ENCODE data around the gene CD79B.
A peak's percentile ranks its signal among the peaks of the same experiment; 100 is the strongest.

The CD79B gene

DNA sequence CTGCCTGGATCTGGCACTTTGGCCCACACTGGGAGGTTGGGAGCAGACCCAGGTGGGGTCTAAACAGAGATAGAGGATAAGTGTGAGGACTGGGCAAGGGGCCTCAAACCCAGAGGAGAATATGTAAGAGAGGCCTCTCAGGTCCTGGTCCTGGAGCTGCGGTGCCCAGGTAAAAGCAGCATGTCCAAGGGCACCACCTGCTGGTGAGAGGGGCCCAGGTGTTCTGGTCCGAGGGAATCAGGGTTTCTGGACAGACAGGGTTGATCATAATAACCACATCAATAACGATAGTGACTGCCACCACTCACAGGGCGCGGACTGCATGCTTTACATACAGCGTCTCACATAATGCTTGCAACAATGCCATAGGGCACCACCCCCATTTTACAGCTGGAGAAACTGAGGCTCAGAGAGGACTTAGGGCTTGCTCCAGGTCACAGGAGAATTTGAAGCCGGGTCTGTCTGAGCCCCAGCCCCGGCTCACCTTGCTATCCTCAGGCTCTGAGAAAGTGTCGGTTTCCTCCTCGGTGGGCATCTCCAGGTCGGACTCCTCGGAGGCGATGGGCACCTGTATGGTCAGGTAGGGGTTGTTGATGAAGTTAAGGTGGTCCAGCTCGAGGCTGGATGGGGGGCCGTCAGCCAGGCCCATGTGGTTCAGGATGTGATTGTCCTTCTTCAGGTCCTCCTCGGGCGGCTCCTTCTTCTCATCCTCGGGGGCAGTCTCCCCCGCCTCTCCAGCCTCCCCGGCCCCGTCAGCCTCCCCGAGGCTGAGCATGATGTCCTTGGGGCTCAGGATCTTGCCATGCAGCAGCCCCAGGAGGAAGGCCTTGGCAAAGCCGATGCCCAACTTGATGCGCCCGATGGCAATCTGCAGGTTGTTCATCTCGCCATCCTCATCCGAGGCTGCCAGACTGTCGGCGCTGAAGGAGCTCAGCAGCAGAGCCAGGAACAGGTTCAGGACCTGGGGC lies 19.1 kb upstream of the CD79B start:
- DNase-seq (ENCODE audit: low read depth), result no peak

DNA sequence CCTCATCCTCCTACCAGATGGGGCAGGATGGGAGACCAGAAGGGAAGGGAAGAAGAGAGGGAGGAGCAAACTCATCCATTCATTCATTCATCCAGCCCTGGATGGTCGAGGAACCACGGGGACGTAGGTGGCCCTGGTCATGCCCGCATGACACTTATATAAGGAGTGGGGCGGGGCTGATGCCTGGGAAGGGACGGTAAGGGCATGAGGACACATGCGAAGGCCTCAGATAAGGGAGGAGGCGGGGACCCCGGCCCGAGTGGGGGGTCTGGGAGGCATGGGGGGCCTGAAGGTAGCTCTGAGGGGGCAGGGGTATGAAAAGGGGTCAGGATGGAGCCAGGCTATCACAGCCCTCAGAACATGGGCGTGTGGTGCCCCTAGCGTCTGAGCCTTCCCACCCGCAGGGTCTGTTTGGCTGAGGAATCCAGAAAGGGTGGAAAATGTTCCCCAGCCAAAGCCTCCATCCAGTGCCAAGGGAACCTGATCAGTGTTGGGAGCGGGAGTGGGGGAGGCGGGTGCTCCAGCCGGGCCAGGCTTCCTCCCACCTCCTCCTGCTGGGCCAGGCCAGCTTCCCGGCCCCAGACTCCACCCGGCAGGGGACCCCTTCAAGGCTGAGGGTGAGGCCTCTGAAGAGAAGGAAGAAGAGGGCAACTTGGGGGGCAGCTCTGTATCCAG lies 17.6 kb upstream of the CD79B start:
- DNase-seq (ENCODE audit: low read depth), result no peak

DNA sequence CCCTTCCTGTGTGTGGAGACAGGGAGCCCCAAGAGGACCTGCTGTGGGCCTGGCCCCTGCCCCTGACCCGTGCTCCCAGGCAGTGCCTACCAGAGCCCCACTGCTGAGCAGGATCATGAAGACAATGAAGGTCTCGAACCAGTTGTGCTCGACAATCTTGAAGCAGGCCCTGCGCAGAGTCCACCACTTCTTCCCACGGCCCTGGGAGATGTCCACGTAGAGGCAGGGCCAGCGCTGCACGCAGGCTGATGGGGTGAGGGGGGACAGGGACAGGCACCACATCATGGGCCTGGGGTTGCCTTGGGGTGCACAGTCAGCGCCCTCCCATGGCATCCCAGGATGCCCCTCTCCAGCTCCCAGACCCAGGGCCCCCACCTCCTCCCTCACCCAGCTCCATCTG lies 16.4 kb upstream of the CD79B start:
- no peak for DNase-seq (ENCODE audit: low read depth)

DNA sequence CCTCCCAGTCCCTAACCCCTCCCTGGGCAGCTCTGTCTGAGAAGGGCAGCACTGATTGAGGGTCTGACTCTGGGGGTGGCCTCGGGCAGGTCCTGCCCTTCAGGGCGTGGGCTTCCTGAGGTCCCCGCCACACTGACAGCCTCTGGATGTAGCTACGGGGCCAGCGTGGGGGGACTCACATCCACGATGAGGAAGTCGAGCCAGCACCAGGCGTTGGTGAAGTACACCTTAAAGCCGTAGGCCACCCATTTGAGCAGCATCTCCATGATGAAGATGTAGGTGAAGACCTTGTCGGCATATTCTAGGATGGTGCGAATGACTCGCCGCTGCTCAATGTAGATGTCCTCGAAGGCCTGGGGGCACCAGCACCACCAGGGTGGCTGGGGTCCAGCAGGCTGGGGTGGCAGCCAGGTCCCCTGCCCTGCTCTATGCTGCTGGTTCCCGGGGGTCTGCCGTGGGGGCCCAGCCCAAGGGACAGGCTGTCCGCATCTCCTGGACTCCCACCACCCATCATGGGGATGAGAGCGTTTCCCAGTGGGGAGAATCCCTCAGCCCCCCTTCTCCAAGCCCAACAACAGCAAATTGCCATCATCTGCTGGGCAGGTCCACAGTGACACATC lies 15.7 kb upstream of the CD79B start:
- no peak for DNase-seq (ENCODE audit: low read depth)

DNA sequence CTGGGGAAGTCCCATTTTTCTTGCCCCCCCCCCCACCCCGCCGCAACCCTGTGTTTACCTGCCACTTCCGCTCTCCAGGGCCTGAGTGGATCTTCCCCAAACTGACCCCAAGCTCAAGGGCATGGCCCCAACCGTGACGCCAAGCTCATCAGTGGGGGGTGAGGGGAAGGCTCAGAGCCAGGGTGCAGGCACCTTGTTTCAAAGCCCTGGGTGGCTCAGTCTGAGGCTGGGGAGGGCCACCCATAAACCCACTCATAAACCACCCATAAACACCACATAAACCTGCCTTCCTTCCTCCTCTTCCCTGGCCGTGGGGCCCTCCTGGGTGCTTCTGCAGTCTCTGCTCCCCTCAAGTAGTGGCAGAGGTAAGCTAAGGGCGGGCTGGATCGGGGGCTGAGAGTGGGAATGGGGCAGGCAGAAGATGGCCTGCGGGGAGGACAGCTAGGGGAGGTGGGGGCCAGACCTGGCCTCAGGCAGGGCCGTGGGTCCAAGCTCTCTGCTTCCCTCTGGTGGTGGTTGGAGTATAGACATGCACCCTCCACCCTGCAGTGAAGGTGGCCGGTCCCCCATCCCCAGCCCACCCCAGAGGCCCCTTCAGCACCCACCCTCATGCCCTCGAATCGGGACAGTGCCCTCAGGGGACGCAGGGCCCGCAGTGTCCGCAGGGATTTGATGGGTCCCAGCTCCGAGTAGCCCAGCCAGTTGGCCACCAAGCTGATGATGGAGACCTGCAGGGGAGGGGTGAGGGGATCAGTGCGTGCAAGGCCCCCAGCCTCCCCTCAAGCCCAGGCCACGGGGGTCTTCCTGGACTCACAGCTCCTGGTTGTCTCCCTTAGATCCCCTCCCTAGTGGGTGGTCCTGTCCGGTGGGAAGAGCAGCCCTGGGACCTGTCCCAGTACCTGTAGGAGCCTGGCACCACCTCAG lies 14.6 kb upstream of the CD79B start:
- DNase-seq (ENCODE audit: low read depth), result peak; percentile 23

DNA sequence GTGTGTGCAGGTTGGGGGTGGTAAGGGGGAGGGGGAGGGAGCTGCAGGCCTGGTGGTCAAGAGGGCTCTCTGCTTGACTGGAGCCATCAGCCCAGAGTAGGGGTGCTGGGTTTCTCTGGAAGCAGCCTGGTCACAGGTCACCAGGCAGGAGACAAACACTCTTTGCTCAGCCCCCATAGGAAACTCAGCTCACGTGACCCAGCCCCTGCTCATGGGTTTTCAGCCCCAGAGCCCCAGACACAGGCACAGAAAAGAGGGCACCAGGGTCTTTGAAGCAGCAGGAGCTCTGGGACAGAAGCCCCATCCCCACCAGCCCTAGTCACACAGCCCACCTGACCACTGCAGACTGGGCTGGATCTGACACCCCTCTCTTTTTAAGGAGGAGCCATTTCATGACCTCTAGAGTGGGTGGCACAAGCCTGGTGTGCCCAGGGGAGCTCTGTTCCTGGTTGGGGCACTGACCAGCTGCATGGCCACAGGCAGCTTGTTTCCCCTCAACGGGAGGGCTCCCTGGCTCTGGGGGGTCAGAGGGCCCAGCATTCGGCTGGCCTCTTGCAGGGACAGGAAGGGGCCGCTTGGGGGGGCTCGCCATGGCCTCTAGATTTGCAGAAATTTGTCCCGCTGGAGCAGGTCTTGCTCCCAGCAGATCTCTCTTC lies 13.8 kb upstream of the CD79B start:
- DNase-seq (ENCODE audit: low read depth), result no peak

DNA sequence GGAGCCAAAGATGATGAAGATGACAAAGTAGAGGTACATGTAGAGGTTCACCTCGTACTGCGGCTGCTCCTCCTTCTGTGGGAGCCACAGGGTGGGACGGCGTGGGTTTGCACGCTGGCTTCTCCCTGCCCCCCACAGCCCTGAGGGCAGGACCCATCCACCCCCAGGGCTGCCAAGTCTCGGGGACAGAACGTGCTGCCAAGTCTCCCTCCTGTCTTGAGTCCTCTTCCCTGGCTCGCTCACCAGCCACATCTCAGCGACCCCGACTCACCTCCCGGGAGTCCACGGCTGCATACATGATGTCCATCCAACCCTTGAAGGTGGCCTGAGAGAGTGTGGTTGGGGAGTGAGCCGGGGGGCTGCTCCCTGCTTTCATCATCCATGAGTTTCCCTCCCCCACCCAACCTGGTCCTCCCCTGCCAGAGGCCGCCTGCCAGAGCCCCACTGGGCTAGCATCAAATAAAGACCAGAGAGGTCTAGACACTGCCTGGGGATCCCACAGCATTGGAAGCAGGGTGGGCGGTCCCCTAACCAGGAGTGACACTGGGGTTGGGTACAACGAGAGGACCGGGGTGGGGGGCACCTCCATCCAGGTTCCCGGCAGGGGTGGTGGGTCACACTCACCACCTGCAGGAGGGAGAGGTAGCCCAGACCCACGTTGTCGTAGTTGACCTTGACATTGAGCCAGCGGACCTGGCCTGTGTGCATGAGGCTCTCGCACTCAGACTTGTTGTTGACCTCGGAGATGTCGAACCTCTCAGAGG lies 12.8 kb upstream of the CD79B start:
- DNase-seq (ENCODE audit: low read depth), result no peak

DNA sequence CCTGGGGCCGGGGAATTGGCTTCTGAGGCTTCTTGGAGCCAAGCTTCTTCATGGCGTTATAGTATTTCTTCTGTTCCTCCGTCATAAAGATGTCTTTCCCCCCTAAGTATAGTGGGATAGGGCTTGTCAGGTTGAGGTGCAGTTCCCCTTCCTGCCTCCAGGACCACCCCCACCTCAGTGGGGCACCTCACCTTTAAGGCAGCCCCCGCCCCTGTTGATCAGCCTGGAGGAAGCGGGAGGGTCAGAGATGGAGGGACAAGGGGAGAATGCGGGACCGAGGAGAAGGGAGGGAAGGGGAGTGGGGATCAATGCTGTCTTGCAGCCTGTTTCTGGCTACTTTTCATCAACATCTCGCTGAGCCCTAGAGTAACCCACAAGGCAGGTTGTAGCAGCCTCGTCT lies 11.6 kb upstream of the CD79B start:
- no peak for DNase-seq (ENCODE audit: low read depth)

DNA sequence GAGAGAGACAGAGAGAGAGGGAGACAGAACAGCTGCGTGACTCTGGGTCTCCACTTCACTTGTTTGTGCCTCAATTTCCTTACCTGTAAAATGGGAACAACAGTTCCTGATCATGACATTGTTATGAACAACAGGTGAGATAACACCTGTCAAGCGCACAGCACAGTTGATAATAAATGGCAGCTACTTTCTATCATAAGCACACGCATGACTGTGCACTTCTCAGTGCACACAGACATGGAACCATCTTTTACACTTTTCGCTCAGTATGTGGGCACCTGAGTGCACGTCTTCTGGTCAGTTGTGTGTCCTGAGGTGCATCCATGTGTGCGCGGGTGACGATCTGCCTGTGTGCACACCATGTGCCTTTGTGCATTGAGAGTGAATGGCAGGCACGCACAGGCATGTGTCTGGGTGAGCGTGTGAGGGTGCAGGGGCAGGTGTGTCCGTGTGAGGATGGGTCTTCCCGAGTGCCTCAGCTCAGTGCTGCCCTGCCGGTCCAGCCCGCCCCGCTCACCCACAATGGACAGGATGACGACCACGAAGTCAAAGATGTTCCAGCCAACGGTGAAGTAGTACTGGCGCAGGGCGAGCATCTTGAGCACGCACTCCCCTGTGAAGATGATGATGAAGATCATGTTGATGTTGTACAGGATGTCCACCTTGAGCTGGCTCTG lies 10.3 kb upstream of the CD79B start:
- no peak for DNase-seq (ENCODE audit: low read depth)

DNA sequence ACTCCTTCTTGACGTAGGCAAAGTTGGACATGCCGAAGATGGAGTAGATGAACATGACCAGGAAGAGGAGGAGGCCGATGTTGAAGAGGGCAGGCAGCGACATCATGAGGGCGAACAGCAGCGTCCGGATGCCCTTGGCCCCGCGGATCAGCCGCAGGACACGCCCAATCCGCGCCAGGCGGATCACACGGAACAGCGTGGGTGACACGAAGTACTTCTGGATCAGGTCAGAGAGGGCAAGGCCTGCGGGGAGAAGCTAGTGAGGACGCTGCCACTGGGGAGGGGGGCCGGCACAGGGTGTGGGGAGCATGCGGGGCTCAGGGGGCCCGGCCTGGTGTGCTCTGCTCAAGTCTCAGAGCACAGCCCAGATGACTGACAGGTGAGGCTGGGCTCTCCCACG lies 9.6 kb upstream of the CD79B start:
- no peak for DNase-seq (ENCODE audit: low read depth)

DNA sequence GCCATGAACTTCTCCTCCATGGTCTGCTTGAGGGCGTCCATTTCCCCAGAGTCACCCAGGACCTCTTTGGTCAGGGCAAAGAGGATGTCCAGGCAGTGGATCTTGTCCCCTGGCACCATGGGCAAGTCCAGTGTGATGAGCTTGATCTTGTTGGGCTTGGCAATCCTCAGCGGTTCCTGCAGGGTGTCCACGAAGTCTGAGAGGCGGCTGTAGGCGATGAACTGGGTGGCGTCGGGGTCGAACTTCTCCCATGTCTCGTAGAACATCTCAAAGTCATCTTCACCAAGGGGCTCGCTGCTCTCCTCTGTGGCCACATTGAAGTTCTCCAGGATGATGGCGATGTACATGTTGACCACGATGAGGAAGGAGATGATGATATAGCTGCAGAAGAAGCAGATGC lies 9.0 kb upstream of the CD79B start:
- no peak for DNase-seq (ENCODE audit: low read depth)

DNA sequence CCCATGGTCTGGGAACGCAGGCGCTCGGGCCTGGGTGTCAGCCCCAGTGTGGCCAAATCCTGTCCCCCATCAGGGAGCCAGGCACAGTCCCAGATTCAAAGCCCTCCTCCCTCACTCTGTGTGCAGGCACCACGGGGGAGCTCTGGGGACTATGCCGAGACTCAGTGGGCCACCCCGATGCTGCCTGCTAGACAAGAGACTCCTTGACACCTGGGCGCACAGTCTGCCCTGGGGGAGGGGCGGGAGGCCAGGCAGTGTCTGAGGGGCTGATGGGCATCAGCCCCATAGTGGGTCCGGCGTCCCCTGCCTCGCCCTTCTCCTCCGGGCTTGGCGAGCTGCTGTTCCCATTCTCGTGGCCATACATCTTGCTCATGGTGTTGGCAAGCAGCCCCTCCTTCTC lies 8.5 kb upstream of the CD79B start:
- no peak for DNase-seq (ENCODE audit: low read depth)

DNA sequence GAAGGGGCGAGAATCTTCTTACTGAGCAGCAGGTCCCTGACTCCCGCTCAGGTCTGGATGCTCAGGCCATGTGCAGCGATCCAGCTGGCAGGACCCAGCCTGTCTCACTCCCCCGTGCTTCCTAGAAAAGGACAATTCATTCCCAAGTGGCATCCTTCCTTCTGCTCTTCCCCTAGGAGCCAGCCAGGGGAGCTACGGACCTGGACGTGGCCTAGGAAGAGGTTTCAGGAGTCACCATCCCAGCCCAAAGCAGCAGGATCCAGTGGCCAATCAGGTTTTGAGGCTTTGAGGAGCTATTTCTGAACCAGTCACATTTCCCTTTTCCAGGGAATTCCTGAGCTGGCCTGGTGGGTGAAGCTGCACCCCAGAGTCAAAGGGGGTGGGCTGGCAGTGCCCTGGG lies 7.8 kb upstream of the CD79B start:
- DNase-seq (ENCODE audit: low read depth), result no peak

DNA sequence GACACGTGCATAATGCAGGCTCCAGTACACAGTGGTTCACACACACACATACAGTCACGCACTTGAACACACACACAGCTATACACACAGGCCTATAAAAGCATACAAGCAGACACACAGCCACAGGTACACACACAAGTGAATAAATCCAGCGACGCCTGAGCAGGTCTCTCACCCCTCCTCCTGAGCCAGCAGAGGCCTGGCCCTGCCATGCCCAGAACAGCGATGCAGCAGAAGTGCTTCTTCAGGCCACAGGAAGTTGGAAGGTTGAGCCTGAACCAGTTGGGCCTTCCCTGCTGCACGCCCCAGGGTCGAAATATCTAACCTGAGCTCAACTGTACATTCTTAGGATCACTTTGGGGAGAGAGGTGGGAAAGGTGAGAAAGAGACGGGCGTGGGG lies 7.3 kb upstream of the CD79B start:
- DNase-seq (ENCODE audit: low read depth), result no peak

DNA sequence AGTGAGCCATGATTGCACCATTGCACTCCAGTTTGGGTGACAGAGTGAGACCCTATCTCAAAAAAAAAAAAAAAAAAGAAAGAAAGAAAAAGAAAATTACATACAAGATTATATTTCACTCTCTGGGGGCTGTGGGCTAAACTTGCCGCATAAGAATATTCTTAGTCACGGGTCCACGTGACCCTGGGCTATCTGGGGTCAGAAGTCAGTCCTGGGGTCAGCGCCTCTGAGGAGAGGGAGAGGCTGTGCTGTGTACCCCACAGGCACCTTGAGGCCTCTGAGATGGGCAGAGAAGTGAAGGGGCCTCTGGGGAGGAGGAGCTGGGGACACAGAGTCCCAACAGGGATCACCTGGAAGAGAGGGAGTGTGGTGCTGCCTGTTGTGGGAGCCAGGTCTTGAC lies 5.8 kb upstream of the CD79B start:
- DNase-seq (ENCODE audit: low read depth), result no peak

DNA sequence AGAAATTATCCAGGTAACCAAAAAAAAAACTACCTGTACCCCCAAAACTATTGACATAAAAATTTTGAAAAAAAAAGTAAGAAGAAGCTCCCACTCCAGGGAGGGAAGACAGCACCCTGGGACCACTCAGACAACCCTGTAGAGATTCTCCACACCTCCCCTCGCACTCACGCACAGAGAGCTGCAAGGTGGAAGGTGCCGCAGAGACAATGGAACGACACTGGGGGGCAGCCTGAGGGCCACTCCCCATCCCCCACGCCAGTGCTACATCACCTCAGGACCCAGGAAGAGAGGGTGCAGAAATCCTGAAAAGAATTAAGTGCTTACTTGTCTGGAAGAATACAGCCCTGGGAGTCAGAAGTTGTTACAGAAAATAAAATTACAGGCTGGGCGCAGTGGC lies 5.2 kb upstream of the CD79B start:
- DNase-seq (ENCODE audit: low read depth), result no peak

DNA sequence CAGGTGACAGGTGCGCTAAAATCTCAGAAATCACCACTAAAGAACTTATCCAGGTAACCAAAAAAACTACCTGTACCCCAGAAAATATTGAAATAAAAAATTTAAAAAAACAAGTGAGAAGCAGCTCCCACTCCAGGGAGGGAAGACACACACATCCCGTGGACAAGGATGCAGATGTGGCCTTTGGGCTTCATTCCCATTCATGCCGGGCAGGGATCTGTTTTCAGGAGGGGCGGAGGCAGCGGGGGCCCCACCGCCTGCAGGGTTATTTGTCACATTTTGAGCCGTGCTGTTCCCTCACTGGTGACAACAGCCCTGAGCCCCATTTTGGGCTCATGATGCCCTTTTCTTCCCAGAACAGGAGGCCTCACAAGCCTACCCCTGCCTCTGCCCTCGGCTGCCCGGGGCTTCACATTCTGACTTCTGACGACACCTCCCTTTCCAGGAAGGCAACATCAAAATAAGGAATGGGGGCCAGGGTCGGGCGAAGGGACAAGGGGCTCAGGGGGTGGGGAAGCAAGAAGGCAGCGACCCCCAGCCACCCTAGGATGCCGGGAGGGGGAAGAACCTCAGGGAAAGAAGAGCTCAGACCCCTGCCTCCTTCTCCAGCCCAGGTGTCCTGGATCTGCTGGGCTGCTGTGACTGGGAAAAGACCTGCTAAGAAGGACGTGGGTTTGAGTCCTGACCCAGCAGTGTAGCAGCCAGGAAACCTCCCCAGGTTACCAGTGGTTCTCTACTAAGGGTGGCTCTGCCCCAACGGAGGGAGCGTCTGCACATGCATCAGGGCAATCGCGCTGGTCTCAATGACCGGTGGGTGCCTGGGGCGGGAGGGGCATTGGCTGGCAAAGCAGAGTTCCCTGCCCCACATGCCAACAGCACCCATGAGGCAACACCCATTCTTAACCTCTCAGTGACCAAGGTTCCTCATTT lies 2.3 kb upstream of the CD79B start:
- DNase-seq (ENCODE audit: low read depth), result no peak

DNA sequence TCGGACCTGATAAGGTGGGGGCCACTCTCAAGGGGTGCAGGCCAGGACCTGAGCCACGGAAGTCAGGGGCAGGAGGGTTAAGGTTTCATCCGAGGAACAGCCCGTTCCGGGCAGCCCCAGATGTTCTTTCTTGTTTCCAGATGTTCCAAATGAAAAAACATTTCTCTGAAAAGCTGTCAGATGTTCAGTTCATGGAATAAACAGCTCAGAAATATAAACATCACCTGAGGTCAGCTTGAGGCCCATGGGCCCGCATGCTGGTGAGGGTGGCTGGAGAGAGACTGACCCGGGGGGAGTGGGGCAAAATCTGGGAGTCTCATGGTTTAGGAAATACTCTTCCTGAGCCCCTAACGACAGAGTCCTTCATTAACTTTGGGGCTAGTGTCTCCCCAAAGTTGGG lies 1.5 kb upstream of the CD79B start:
- no peak for DNase-seq (ENCODE audit: low read depth)

DNA sequence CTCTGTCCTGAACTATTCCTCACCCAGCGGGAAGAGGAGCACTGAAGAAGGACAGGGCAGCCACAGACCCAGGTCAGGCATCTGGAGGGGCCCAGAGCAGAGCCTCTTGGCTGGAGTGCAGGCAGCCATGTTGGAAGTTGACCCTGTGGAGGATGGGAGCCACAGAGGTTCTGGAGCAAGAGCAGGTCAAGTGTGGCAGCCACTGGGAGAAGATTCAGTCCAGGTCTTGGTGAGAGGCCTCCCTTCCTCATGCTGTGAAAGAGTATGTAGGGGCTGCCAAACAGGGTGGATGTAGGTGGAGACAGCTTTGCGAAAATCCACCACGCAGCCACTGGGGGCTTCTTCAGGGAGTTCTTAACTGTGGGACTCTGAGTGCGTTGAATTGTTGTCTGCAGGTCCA lies 590 bp upstream of the CD79B start:
- DNase-seq (ENCODE audit: low read depth), result no peak

All from T-helper 22 cell (primary cell).